ENCODE results near the gene MCM9.

- no peak for TF ChIP-seq CTCF (IDR thresholded peaks at IDR 0.05; ENCODE audit: low read depth, low read length, poor library complexity, severe bottlenecking)
- TF ChIP-seq EZH2phosphoT487 (IDR thresholded peaks at IDR 0.05; ENCODE audit: borderline replicate concordance, low read length), result no peak
Measured at GRCh38 chr6:118914598-118914997, 20.4 kb downstream of the MCM9 start.
